Measurements from ENCODE around the gene SUSD1. TPM values are rescaled to one million over a fixed set of nuclear protein-coding genes. Genes with fewer than 3 reads are reported as not detected.

The SUSD1 gene
- total and polyA plus RNA-seq, 2 of the 13 experiments (the other 11 are each of a cell fraction or from before 2014, with no cell fraction given), result 25.9 to 32.3 TPM

GRCh38 chr9:112025850-112026249, 149.2 kb downstream of the SUSD1 start:
- intact Hi-C loops (cut with micrococcal nuclease; ENCODE audit: unreplicated experiment), result no loop called here
- DNase-seq (ENCODE audit: low spot score) (no peak), ATAC-seq (no peak), FAIRE-seq (no peak)
- CTCF ChIA-PET (ENCODE audit: low intra/inter-chr PET ratio, low total read pairs), result no interaction called here
- Histone ChIP-seq H3K4me3 (replicated peaks in 1 of 3; ENCODE audit: insufficient read depth in 1 of 3, low read depth in 2 of 3, low read length in 3 of 3) (no peak overlapping the region), H3K36me3 (replicated peaks in 1 of 2; ENCODE audit: control insufficient read depth in 1 of 2, insufficient read depth in 2 of 2, low read length in 2 of 2) (no peaks in the 10 kb centered on the region), H3K9ac (ENCODE audit: insufficient read depth, low read depth, low read length) (no peak overlapping the region), H3K79me2 (ENCODE audit: insufficient read depth, low read length) (no peaks in the 10 kb centered on the region), H3K27ac (ENCODE audit: extremely low read length, insufficient read depth, low read length) (no peak overlapping the region), H3K4me2 (ENCODE audit: low read depth, low read length) (no peak overlapping the region), H3K9me3 (ENCODE audit: low read length) (no peaks in the 10 kb centered on the region), H4K20me1 (ENCODE audit: insufficient read depth, low read length) (no peaks in the 10 kb centered on the region; the same call in 1 of the 2 replicates), H3K27me3 (ENCODE audit: control insufficient read depth in 1 of 2, insufficient read depth in 2 of 2, low read length in 2 of 2) (no peaks in the 10 kb centered on the region), H2AFZ (ENCODE audit: low read length) (no peak overlapping the region), H3K4me1 (ENCODE audit: insufficient read depth, low read length) (peaks cover 27% of the 10 kb centered on the region)
- TF ChIP-seq PLRG1 (conservative IDR thresholded peaks at IDR 0.05), result no peak
- TF ChIP-seq STAT6 (CRISPR knock-in tag; IDR thresholded peaks at IDR 0.05; ENCODE audit: borderline replicate concordance), result no peak
- no peak for TF ChIP-seq ZNF577 (CRISPR knock-in tag; IDR thresholded peaks at IDR 0.05; ENCODE audit: borderline replicate concordance, low read depth)
- TF ChIP-seq ZNF563 (CRISPR knock-in tag; IDR thresholded peaks at IDR 0.05), result no peak
- TF ChIP-seq ZNF253 (CRISPR knock-in tag; IDR thresholded peaks at IDR 0.05; ENCODE audit: borderline replicate concordance), result no peak
- TF ChIP-seq ZFAT (CRISPR knock-in tag; conservative IDR thresholded peaks at IDR 0.05), result no peak
- no peak for TF ChIP-seq IKZF1 (IDR thresholded peaks at IDR 0.05)
- TF ChIP-seq THYN1 (CRISPR knock-in tag; IDR thresholded peaks at IDR 0.05; ENCODE audit: borderline replicate concordance, low read depth), result no peak
- no peak for TF ChIP-seq ZNF761 (CRISPR knock-in tag; conservative IDR thresholded peaks at IDR 0.05)
- no peak for TF ChIP-seq NPAS2 (CRISPR knock-in tag; IDR thresholded peaks at IDR 0.05; ENCODE audit: borderline replicate concordance)
- TF ChIP-seq ZMAT5 (CRISPR knock-in tag; IDR thresholded peaks at IDR 0.05; ENCODE audit: borderline replicate concordance, low read depth), result no peak
- TF ChIP-seq PAWR (CRISPR knock-in tag; IDR thresholded peaks at IDR 0.05; ENCODE audit: borderline replicate concordance), result no peak
- no peak for TF ChIP-seq SNAI1 (CRISPR knock-in tag; IDR thresholded peaks at IDR 0.05; ENCODE audit: borderline replicate concordance)
- no peak for TF ChIP-seq FIP1L1 (IDR thresholded peaks at IDR 0.05; ENCODE audit: borderline replicate concordance, insufficient read depth, low read depth, low read length)
- TF ChIP-seq GATAD2A (CRISPR knock-in tag; IDR thresholded peaks at IDR 0.05), result no peak
- no peak for TF ChIP-seq CEBPB (IDR thresholded peaks at IDR 0.05; ENCODE audit: borderline replicate concordance, low read depth, low read length)
- TF ChIP-seq ZNF597 (CRISPR knock-in tag; IDR thresholded peaks at IDR 0.05), result no peak
- POLR2A ChIA-PET, result no interaction called here
- BruUV-seq (replicated peaks), result no TSS peak
- in situ Hi-C loops (cut with HindIII; ENCODE audit: extremely low pct_ligation_motif_present, low pct_unique_long_range_greater_than_20kb), result no loop called here
- 81% methylated on average over 3 of the region's 3 CpGs for WGBS (ENCODE audit: low lambda C conversion rate)

All from HepG2 (cell line).